D721Med (cell line): Measurements from ENCODE around the gene ARV1.
A peak's percentile ranks its signal among the peaks of the same experiment; 100 is the strongest.

Experiments used
- DNase-seq: peaks from one replicate; pipeline ENCODE4 v3.0.0; 2011; ENCODE audit warnings: low spot score; ENCODE audit not compliant: insufficient read length
- FAIRE-seq: peaks from 2 replicates; lab custom pipeline; 2011; peaks lifted over from hg19 to GRCh38; lab: Jason Lieb, UNC
- CTCF ChIP-seq: IDR thresholded peaks from 2 replicates; pipeline ENCODE4 v1.5.1; 2012; ENCODE audit warnings: mild to moderate bottlenecking, control low read depth; ENCODE audit not compliant: insufficient read depth; ENCODE audit errors: missing control alignments

ARV1 gene

GRCh38 chr1:230958370-230958769 is 20.5 kb upstream of the ARV1 start:
- no peak for TF ChIP-seq CTCF
- DNase-seq (no peak), FAIRE-seq (no peak)

GRCh38 chr1:230964896-230965295 is 14.0 kb upstream of the ARV1 start:
- TF ChIP-seq CTCF = no peak
- FAIRE-seq (no peak), DNase-seq (no peak)

- DNase-seq (no peak), FAIRE-seq (no peak)
- no peak for TF ChIP-seq CTCF
These were observed 13.4 kb upstream of the ARV1 start for GRCh38 chr1:230965535-230965934.

- TF ChIP-seq CTCF = no peak
- DNase-seq = no peak
- FAIRE-seq = peak; percentile 67
These were observed 12.5 kb upstream of the ARV1 start for GRCh38 chr1:230966358-230966873.

GRCh38 chr1:230970432-230970831 is 8.5 kb upstream of the ARV1 start:
- no peak for TF ChIP-seq CTCF
- FAIRE-seq (no peak), DNase-seq (no peak)

- TF ChIP-seq CTCF = no peak
- FAIRE-seq = no peak
- no peak for DNase-seq
These were observed 7.1 kb upstream of the ARV1 start for GRCh38 chr1:230971771-230972170.

- DNase-seq = no peak
- TF ChIP-seq CTCF = no peak
- no peak for FAIRE-seq
These were observed 6.0 kb upstream of the ARV1 start for GRCh38 chr1:230972855-230973271.
